AG20443 (cell line): ENCODE data around the gene MYBPC3.
"Not testable (repeated sequence)": the region's sequence is repeated elsewhere in the genome, so short reads cannot be mapped to it uniquely, and the experiment has no call there.

Experiments
- DNase-seq: peaks from one replicate; pipeline ENCODE4 v3.0.0; 2012; ENCODE audit warnings: low spot score, mixed read lengths

The MYBPC3 gene

GRCh38 chr11:47338396-47339241 is 13.9 kb downstream of the MYBPC3 start:
- DNase-seq, result no peak

- no peak for DNase-seq
Measured at GRCh38 chr11:47337229-47337924, 15.1 kb downstream of the MYBPC3 start.

DNA sequence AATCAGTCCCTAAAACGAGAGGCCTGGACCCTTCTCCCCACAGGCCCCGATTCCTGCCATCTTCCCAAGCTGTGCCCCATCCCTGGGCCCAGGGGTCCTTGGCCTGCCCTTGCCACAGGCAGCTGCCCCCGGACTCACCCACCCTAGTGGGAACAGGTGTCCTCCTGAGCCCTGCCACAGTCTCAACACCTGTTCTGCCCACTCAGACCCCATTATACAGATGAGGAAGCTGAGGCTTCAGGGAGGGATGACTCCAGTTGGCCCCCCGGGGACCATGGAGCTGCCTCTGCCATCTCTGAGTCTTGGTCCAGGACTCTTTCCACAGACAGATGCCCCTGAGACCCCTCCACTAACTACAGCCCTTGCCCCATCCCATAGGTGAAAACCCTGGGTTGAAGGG is 15.9 kb downstream of the MYBPC3 start:
- no peak for DNase-seq

DNA sequence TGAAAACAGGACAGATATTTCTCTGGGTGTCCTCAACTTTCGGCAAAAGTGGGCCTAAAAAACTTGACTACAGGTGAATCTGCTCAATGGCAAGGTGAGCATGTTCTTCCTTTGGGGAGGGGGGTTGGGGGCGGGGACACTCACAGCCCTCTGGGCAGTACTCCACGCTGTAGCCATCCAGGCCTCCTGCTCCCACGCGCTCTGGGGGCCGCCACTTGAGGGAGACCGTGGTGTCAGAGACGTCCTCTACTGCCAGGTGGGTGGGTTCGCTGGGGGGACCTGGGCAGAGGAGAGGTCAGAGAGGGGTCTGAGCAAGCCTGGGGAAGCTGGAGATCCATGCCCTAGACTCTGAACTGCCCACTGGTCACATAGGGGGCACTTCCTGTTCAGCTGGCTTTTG is 16.8 kb downstream of the MYBPC3 start:
- no peak for DNase-seq

DNA sequence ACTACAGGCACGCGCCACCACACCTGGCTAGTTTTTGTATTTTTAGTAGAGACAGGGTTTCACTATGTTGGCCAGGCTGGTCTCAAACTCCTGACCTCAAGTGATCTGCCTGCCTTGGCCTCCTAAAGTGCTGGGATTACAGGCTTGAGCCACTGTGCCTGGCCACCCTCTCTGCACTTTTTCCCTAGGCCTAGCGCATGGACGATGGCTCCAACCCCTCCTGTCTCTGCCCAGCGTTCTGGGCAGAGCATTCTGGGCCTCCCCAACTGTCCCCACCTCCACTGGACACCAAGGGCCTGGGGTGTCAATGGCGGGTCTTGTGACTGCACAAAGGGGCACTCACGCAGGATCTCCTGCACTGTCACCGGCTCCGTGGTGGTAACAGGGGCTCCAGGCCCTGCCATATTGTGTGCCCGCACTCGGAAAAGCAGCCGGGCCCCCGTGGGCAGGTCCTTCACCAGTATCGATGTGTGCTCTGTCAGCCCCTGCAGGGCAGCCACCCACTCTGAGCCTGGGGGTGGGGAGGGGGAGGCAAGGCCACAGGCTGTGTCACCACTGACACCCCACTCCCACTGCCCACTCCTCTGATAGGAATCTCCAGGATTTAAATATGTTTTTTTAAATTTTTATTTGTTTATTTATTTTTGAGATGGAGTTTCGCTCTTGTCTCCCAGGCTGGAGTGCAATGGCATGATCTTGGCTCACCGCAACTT is 17.6 kb downstream of the MYBPC3 start:
- not testable (repeated sequence) for DNase-seq

- no peak for DNase-seq
Measured at GRCh38 chr11:47333886-47334443, 18.5 kb downstream of the MYBPC3 start.

GRCh38 chr11:47333526-47333845 is 19.0 kb downstream of the MYBPC3 start:
- DNase-seq, result no peak

DNA sequence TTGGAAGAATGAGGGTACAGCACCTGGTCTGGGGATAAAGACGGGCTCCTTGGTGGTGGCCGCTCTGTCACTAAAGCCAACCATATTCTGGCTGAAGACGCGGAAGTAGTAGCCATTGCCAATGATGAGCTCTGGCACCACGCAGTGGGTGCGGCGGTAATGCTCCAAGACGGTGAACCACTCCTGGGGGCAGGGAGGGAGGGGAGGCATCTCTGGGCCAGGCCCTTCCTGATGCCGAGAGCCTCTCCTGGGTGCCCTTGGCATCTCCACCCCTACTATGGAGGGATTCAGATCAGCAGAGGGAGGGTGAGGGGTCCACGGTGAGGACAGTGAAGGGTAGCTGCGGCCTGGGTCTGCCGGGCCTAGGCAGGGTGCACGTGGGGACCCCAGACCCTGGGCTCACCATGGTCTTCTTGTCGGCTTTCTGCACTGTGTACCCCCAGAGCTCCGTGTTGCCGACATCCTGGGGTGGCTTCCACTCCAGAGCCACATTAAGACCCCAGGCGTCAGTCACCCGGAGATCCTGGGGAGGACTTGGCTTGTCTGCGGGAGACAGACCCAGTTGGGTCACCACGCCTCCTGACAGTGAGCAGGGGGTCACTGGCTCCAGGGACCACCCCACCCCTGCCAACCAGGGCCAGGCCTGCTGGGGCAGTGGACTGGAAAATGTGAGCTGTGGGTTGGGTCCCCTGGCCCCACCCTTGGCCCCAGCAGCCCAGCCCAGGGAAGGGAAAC is 19.5 kb downstream of the MYBPC3 start:
- DNase-seq, result no peak

GRCh38 chr11:47332303-47332711 is 20.2 kb downstream of the MYBPC3 start:
- no peak for DNase-seq

GRCh38 chr11:47331454-47332302 is 20.8 kb downstream of the MYBPC3 start:
- DNase-seq, result no peak

- no peak for DNase-seq
Measured at GRCh38 chr11:47329987-47330931, 22.2 kb downstream of the MYBPC3 start.

DNA sequence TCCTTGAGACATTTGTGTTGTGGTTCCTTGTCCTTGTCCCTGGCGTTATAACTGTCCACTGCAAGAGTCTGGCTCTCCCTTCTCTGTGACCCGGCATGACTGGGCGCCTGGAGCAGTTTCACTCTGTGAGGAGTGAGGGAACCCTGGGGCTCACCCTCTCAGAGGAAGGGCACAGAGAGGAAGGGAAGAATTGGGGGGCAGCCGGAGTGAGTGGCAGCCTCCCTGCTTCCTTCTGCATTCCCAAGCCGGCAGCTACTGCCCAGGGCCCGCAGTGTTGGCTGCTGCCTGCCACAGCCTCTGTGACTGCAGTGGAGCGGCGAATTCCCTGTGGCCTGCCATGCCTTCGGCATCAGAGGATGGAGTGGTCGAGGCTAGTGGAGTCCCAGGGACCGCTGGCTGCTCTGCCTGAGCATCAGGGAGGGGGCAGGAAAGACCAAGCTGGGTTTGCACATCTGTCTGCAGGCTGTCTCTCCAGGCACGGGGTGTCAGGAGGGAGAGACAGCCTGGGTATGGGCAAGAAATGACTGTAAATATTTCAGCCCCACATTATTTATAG is 23.0 kb downstream of the MYBPC3 start:
- no peak for DNase-seq

DNA sequence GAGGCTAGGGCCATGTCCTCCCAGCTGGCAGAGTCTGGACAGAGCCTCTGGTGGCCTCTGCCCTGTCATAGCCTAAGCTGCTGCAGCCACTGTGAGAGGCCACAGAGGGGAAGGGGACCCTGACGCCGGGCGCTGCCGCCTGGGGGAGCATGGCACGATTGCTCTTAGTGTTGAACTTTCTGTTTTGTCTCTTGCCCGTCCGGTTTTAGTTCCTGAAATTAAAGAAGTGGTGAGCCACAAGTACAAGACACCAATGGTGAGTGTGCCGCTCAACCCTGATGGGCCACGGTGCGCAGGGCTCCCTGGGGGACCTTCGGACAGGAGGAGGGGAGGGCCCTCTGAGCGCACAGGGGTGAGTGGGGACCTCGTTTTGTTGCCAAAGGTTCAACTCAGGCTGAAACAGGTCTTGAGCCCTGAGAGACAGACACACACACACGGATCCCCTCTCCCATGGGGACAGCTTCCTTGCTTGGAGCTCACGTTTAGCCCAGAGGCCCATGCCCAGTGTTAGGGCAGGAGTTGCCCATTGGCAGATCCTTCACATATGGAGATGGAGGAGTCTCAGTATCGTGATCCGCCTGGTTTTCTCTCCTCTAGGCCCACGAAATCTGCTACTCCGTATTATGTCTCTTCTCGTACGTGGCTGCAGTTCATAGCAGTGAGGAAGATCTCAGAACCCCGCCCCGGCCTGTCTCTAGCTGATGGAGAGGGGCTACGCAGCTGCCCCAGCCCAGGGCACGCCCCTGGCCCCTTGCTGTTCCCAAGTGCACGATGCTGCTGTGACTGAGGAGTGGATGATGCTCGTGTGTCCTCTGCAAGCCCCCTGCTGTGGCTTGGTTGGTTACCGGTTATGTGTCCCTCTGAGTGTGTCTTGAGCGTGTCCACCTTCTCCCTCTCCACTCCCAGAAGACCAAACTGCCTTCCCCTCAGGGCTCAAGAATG is 23.8 kb downstream of the MYBPC3 start:
- DNase-seq, result no peak

DNA sequence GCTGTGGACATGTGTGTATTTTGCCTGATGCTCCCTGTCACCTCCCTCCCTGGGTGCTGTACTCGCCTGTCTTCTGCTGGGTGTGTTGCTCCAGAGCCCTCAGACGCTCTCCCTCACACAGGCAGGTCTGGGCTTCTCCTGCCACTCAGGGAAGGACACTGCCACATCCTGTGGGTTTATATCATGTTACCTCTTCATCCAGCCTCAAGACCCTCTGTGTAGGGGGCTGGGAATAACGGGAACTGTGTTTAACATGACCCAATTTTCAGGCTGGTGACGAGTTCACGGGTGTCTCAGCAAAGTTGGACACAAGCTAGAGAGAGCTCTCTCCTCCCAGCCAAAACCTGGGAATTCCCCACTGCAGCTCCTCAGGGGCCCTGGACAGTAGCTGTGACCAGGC is 24.6 kb downstream of the MYBPC3 start:
- no peak for DNase-seq

DNA sequence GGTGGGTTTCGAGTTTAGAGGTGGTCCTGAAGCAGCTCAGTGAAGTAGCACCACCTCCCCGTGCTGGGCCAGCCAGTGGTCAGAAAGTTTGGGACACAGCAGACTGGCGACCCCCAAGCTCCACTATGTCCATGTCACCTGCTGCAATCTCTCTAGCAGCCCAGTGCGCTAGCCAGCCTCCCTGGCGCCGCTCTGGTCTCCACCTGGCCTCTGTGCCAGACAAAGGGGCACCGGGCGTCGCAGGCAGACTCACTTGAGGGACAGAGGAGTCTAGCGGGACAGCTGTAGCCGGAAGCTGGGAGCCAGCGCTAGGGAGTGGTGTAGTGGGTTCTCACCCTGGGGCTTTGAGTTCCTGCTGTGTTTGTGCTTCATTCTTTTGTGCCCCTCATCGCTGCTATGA is 25.5 kb downstream of the MYBPC3 start:
- DNase-seq, result no peak

DNA sequence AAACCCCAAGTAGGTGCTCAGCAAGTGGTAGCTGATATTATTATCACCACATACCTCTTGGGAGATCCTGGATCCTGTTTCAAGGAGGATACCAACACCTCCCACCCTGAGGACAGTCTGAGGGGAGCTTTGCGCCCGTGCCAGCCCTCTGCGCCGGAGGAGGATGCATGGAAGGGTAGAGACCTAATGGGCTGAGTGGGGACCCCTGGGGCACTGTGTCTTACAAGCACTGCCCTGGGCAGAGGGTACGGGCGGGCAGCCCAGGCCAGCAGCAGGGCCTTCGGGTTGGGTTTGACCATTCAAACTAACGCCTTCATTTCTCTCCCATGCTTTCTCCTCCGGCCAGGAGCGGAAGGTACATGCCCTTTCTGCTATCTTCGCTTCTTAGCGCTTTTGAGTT is 26.3 kb downstream of the MYBPC3 start:
- DNase-seq, result no peak

- DNase-seq, result no peak
Measured at GRCh38 chr11:47325271-47326041, 27.0 kb downstream of the MYBPC3 start.

DNA sequence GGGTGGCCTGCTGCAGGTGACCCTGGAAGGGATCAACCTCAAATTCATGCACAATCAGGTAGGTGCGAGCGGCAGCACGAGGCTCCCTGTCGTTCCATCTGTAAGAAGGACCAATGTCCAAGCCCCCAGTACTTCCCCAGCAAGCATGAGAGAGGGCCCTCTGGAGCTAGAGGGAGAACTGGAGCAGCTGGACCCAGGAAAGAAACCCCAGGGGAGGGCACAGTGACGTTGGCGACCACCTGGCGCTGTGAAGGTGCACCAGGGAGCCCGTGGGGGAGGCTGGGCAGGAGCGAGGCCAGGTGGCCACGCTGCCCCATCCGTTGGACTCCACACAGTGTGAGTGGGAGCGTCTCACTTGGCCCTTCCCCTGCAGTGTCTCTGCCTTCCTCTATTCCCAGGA is 28.0 kb downstream of the MYBPC3 start:
- no peak for DNase-seq
